SK-N-SH (cell line): ENCODE data around the gene WLS. TPM values are rescaled to one million over a fixed set of nuclear protein-coding genes. Genes with fewer than 3 reads are reported as not detected.
A peak's percentile ranks its signal among the peaks of the same experiment; 100 is the strongest.
"Not testable (repeated sequence)": the region's sequence is repeated elsewhere in the genome, so short reads cannot be mapped to it uniquely, and the experiment has no call there.

ENCODE experiments used
- CTCF ChIA-PET: fragments of 300-600, 350-600 bp; formaldehyde crosslinking; extraction: SDS; loops from one replicate; lab custom pipeline; 2021; lab: Yijun Ruan, JAX
- POLR2A ChIA-PET: fragments of 350-600 bp; sonication (Branson Sonifier 250); formaldehyde crosslinking; extraction: SDS; loops from one replicate; lab custom pipeline; 2020; ENCODE audit warnings: antibody characterized with exemption, inconsistent platforms; lab: Yijun Ruan, JAX
- DNase-seq: peaks from one replicate; pipeline ENCODE4 v3.0.0; 2012
- H2AFZ ChIP-seq: fragments of 200-600 bp; sonication (generic); 2 replicates; pipeline ENCODE4 v1.8.1; 2016; ENCODE audit warnings: antibody characterized with exemption, mild to moderate bottlenecking, low read depth
- H3F3A ChIP-seq: fragments of 200-600 bp; sonication (generic); replicated peaks from 2 replicates; pipeline ENCODE3; 2016; ENCODE audit warnings: antibody characterized with exemption, mild to moderate bottlenecking; ENCODE audit not compliant: insufficient read depth
- H3K27ac ChIP-seq, 2 experiments: fragments of 200-500 bp in 1 of 2; fragments of 200-600 bp in 1 of 2; sonication (Bioruptor generic) in 1 of 2; sonication (generic), shearing (Covaris generic) in 1 of 2; 2 replicates each; pipeline versions ENCODE4 v1.5.1 to v1.6.1; 2014 to 2016; ENCODE audit warnings: low read depth in 2 of 2, inconsistent platforms in 1 of 2, low read length in 1 of 2, mild to moderate bottlenecking in 1 of 2, mixed read lengths in 1 of 2
- H3K27me3 ChIP-seq: fragments of 200-600 bp; sonication (generic), shearing (Covaris generic); 2 replicates; pipeline ENCODE4 v1.6.1; 2016; ENCODE audit warnings: mixed run types; ENCODE audit not compliant: insufficient read depth
- H3K36me3 ChIP-seq, 2 experiments: fragments of 200-500 bp in 1 of 2; fragments of 200-600 bp in 1 of 2; sonication (Bioruptor generic) in 1 of 2; sonication (generic) in 1 of 2; replicated peaks in 1 of 2; 2 replicates each; pipeline versions ENCODE3 to v1.5.1; 2014 to 2016; ENCODE audit warnings: low read length in 1 of 2, mild to moderate bottlenecking in 1 of 2; ENCODE audit not compliant: insufficient read depth in 2 of 2, control insufficient read depth in 1 of 2
- H3K4me1 ChIP-seq, 2 experiments: fragments of 200-500 bp in 1 of 2; fragments of 200-600 bp in 1 of 2; sonication (Bioruptor generic) in 1 of 2; sonication (generic), shearing (Covaris generic) in 1 of 2; 2 replicates each; pipeline versions ENCODE4 v1.5.1 to v1.6.1; 2014 to 2016; ENCODE audit warnings: low read depth in 1 of 2, low read length in 1 of 2, mixed run types in 1 of 2; ENCODE audit not compliant: insufficient read depth in 2 of 2, control insufficient read depth in 1 of 2
- H3K4me2 ChIP-seq: fragments of 200-600 bp; sonication (generic), shearing (Covaris generic); 2 replicates; pipeline ENCODE4 v1.6.1; 2017; ENCODE audit warnings: mixed run types
- H3K4me3 ChIP-seq, 2 experiments: fragments of 200-500 bp in 1 of 2; fragments of 200-600 bp in 1 of 2; sonication (Bioruptor generic) in 1 of 2; sonication (generic), shearing (Covaris generic) in 1 of 2; 2 replicates each; pipeline versions ENCODE4 v1.5.1 to v1.8.1; 2014 to 2016; ENCODE audit warnings: low read depth in 2 of 2, inconsistent platforms in 1 of 2, low read length in 1 of 2, mild to moderate bottlenecking in 1 of 2, mixed read lengths in 1 of 2, moderate library complexity in 1 of 2
- H3K79me2 ChIP-seq: fragments of 200-600 bp; sonication (generic); 2 replicates; pipeline ENCODE4 v1.8.1; 2017; ENCODE audit warnings: mild to moderate bottlenecking; ENCODE audit not compliant: insufficient read depth
- H3K9ac ChIP-seq: fragments of 200-600 bp; sonication (generic); 2 replicates; pipeline ENCODE4 v1.6.1; 2017; ENCODE audit warnings: mixed run types
- H3K9me2 ChIP-seq: fragments of 200-600 bp; sonication (generic); 2 replicates; pipeline ENCODE4 v1.6.1; 2017; ENCODE audit warnings: mixed run types
- H3K9me3 ChIP-seq: fragments of 200-600 bp; sonication (generic); 2 replicates; pipeline ENCODE4 v1.6.1; 2017; ENCODE audit warnings: mixed run types, mild to moderate bottlenecking, moderate library complexity
- H4K20me1 ChIP-seq: fragments of 200-600 bp; sonication (generic); 2 replicates; pipeline ENCODE4 v1.6.1; 2017; ENCODE audit warnings: mild to moderate bottlenecking, mixed run types; ENCODE audit not compliant: insufficient read depth
- CHD2 ChIP-seq: fragments of 150-350 bp; IDR thresholded peaks from 2 replicates; pipeline ENCODE4 v1.6.1; 2018; ENCODE audit warnings: low read length; ENCODE audit not compliant: partially characterized antibody
- ELF1 ChIP-seq: IDR thresholded peaks from 2 replicates; pipeline ENCODE4 v1.4.0; 2012
- GABPA ChIP-seq: IDR thresholded peaks from 2 replicates; pipeline ENCODE4 v1.4.0; 2012; ENCODE audit warnings: low read depth, mild to moderate bottlenecking
- JUND ChIP-seq: IDR thresholded peaks from 2 replicates; pipeline ENCODE4 v1.4.0; 2012
- MXI1 ChIP-seq: IDR thresholded peaks from 2 replicates; pipeline ENCODE4 v1.6.1; 2012; ENCODE audit warnings: mild to moderate bottlenecking, low read depth, low read length, improper control_type of control experiment
- NFIC ChIP-seq: IDR thresholded peaks from 2 replicates; pipeline ENCODE4 v1.4.0; 2012; ENCODE audit warnings: borderline replicate concordance
- NRF1 ChIP-seq: IDR thresholded peaks from 2 replicates; pipeline ENCODE4 v1.6.1; 2012; ENCODE audit warnings: low read depth, mild to moderate bottlenecking, low read length
- RAD21 ChIP-seq: IDR thresholded peaks from 2 replicates; pipeline ENCODE4 v1.6.1; 2012; ENCODE audit warnings: mild to moderate bottlenecking, low read length
- RFX5 ChIP-seq: IDR thresholded peaks from 2 replicates; pipeline ENCODE4 v1.6.1; 2012; ENCODE audit warnings: mild to moderate bottlenecking, improper control_type of control experiment, low read length
- TCF12 ChIP-seq: IDR thresholded peaks from 2 replicates; pipeline ENCODE4 v1.4.0; 2012
- whole genome bisulfite sequencing: methylation state at CpG from one replicate; pipeline ENCODE4 v1.1.6; 2017; ENCODE audit warnings: low lambda C conversion rate; 5-methylcytosine and 5-hydroxymethylcytosine counted together
- polyA plus RNA-seq, 3 experiments: library from polyadenylated mRNA; depleted of rRNA; stranded (reverse); fragments of >200 nt; gene quantifications; 2 replicates each; pipeline ENCODE4 v1.2.3, GENCODE V29; 2012
- TF ChIP-seq, protein P1 (sequence below): IDR thresholded peaks from 2 replicates; pipeline ENCODE4 v1.6.1; 2012; ENCODE audit warnings: mild to moderate bottlenecking, low read depth, low read length, moderate library complexity
- TF ChIP-seq, protein P2 (sequence below): IDR thresholded peaks from 2 replicates; pipeline ENCODE4; 2012
- TF ChIP-seq, protein P3 (sequence below): fragments of 150-350 bp; IDR thresholded peaks from 2 replicates; pipeline ENCODE4 v1.6.1; 2016; ENCODE audit warnings: mild to moderate bottlenecking, low read depth, low read length
- TF ChIP-seq, protein P4 (sequence below): IDR thresholded peaks from 2 replicates; pipeline ENCODE4 v1.4.0; 2012; ENCODE audit warnings: low read depth
- TF ChIP-seq, protein P5 (sequence below): fragments of 200-600 bp; sonication (generic); IDR thresholded peaks from 2 replicates; pipeline ENCODE4 v1.6.1; 2017; ENCODE audit warnings: antibody characterized with exemption, mild to moderate bottlenecking, moderate library complexity

The WLS gene
- polyA plus RNA-seq, 1 of the 3 experiments (the other 2 are of a cell fraction) = 69.0 TPM

DNA sequence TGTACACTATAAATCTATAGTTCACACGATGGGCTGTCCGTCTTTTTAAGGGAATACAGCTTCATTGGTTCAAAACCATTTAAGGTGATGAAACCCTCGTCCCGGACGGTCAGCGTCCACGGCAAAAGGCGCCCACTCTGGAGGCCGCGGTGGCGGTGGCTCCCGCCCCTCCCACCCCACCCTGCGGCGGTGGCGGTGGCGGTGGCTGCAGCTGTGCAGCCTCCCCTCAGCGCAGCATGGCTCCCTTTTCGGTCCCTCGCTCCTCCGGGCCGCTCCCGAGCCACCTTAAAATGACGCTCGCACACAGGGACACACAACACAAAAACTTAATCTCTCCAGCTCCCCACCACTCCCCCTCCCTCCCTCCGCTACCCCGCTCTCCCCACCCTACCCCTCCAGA lies 69.1 kb downstream of the WLS start:
- ChIA-PET CTCF (no interaction called here), POLR2A (no interaction called here)
- 97% methylated on average over 26 of the region's 26 CpGs for WGBS
- Histone ChIP-seq H3K4me1 (no peaks in the 10 kb centered on the region; a peak in 1 of 4 replicates), H3K9me2 (no peaks in the 10 kb centered on the region), H3K4me3 (no peak overlapping the region), H3K9ac (no peak overlapping the region), H3F3A (no peaks in the 10 kb centered on the region), H4K20me1 (no peaks in the 10 kb centered on the region), H3K79me2 (no peaks in the 10 kb centered on the region), H3K27me3 (no peaks in the 10 kb centered on the region), H2AFZ (no peak overlapping the region)
- DNase-seq = no peak
- TF ChIP-seq MXI1 (no peak), GABPA (no peak), NFIC (no peak), ELF1 (no peak), TCF12 (no peak), NRF1 (no peak), JUND (no peak), CHD2 (no peak), RFX5 (no peak)
- TF ChIP-seq, protein P1, sequence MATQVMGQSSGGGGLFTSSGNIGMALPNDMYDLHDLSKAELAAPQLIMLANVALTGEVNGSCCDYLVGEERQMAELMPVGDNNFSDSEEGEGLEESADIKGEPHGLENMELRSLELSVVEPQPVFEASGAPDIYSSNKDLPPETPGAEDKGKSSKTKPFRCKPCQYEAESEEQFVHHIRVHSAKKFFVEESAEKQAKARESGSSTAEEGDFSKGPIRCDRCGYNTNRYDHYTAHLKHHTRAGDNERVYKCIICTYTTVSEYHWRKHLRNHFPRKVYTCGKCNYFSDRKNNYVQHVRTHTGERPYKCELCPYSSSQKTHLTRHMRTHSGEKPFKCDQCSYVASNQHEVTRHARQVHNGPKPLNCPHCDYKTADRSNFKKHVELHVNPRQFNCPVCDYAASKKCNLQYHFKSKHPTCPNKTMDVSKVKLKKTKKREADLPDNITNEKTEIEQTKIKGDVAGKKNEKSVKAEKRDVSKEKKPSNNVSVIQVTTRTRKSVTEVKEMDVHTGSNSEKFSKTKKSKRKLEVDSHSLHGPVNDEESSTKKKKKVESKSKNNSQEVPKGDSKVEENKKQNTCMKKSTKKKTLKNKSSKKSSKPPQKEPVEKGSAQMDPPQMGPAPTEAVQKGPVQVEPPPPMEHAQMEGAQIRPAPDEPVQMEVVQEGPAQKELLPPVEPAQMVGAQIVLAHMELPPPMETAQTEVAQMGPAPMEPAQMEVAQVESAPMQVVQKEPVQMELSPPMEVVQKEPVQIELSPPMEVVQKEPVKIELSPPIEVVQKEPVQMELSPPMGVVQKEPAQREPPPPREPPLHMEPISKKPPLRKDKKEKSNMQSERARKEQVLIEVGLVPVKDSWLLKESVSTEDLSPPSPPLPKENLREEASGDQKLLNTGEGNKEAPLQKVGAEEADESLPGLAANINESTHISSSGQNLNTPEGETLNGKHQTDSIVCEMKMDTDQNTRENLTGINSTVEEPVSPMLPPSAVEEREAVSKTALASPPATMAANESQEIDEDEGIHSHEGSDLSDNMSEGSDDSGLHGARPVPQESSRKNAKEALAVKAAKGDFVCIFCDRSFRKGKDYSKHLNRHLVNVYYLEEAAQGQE = no peak
- TF ChIP-seq, protein P2, sequence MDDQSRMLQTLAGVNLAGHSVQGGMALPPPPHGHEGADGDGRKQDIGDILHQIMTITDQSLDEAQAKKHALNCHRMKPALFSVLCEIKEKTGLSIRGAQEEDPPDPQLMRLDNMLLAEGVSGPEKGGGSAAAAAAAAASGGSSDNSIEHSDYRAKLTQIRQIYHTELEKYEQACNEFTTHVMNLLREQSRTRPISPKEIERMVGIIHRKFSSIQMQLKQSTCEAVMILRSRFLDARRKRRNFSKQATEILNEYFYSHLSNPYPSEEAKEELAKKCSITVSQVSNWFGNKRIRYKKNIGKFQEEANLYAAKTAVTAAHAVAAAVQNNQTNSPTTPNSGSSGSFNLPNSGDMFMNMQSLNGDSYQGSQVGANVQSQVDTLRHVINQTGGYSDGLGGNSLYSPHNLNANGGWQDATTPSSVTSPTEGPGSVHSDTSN = no peak
- TF ChIP-seq, protein P3, sequence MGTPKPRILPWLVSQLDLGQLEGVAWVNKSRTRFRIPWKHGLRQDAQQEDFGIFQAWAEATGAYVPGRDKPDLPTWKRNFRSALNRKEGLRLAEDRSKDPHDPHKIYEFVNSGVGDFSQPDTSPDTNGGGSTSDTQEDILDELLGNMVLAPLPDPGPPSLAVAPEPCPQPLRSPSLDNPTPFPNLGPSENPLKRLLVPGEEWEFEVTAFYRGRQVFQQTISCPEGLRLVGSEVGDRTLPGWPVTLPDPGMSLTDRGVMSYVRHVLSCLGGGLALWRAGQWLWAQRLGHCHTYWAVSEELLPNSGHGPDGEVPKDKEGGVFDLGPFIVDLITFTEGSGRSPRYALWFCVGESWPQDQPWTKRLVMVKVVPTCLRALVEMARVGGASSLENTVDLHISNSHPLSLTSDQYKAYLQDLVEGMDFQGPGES = no peak
- TF ChIP-seq, protein P4, sequence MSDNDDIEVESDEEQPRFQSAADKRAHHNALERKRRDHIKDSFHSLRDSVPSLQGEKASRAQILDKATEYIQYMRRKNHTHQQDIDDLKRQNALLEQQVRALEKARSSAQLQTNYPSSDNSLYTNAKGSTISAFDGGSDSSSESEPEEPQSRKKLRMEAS = no peak
- TF ChIP-seq, all 33 proteins: peak for 0
- no peaks in the 10 kb centered on the region for H3K9me3 ChIP-seq
- peaks cover 14 to 17% of the 10 kb centered on the region in 2 experiments for H3K36me3 ChIP-seq
- H3K4me2 ChIP-seq = no peak overlapping the region
- H3K27ac ChIP-seq = no peak overlapping the region

DNA sequence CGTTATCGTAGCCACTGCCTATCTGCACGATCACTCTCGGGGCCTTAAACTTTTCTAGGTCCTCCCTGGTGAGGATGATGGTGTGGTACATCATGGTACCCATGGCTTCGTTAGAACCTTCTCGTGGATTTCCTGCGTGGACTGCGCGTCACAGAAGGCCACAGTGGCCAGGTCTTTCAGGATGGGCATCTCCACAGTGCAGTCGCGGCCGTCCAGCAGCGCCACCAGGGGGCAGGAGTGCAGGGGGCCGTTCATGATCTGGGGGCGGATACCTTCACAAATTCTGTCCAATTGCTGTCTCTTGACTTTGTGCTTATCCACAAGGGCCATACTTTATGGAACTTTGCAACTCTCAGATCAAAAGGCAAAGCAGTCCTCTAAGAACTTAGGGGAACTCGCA lies 69.6 kb downstream of the WLS start:
- whole genome bisulfite sequencing = 95% methylated on average over 10 of the region's 16 CpGs
- Histone ChIP-seq H3K9me2 (no peaks in the 10 kb centered on the region), H3K9ac (no peak overlapping the region), H3K36me3 (peaks cover 17 to 22% of the 10 kb centered on the region in 2 experiments), H3K4me1 (no peaks in the 10 kb centered on the region), H3F3A (no peaks in the 10 kb centered on the region), H3K27me3 (no peaks in the 10 kb centered on the region), H3K4me3 (no peak overlapping the region), H3K79me2 (no peaks in the 10 kb centered on the region), H4K20me1 (no peaks in the 10 kb centered on the region), H3K27ac (no peak overlapping the region), H3K4me2 (no peak overlapping the region), H3K9me3 (no peaks in the 10 kb centered on the region), H2AFZ (no peak overlapping the region)
- TF ChIP-seq RAD21 = no peak
- TF ChIP-seq, protein P5, sequence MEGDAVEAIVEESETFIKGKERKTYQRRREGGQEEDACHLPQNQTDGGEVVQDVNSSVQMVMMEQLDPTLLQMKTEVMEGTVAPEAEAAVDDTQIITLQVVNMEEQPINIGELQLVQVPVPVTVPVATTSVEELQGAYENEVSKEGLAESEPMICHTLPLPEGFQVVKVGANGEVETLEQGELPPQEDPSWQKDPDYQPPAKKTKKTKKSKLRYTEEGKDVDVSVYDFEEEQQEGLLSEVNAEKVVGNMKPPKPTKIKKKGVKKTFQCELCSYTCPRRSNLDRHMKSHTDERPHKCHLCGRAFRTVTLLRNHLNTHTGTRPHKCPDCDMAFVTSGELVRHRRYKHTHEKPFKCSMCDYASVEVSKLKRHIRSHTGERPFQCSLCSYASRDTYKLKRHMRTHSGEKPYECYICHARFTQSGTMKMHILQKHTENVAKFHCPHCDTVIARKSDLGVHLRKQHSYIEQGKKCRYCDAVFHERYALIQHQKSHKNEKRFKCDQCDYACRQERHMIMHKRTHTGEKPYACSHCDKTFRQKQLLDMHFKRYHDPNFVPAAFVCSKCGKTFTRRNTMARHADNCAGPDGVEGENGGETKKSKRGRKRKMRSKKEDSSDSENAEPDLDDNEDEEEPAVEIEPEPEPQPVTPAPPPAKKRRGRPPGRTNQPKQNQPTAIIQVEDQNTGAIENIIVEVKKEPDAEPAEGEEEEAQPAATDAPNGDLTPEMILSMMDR = peak; percentile 40
- POLR2A ChIA-PET = no interaction called here
- CTCF ChIA-PET = no interaction called here
- DNase-seq = no peak

DNA sequence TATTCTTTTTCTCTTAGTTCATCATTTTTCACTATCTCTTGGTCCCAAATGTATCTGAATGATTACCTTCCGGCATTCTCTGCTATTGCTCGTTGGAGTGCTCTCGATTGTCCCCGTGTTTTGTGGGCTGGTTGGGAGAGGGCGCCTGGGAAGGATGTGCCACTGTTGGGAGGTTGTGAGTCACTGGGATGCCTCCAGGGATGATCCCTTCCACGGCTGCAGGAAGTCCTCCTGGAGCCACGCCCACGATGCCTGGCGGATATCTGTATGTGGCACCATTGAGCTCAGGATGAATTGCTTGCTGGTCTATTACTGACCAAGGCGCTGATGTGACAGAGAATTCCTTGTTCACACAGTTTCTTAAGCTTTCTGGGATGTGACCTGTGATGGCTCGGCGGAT lies 70.7 kb downstream of the WLS start:
- H3K27me3 ChIP-seq, H4K20me1 ChIP-seq, H3K79me2 ChIP-seq, H3K4me2 ChIP-seq, H3K9me3 ChIP-seq, H3K4me1 ChIP-seq, H3F3A ChIP-seq, H3K9me2 ChIP-seq, H3K4me3 ChIP-seq, H2AFZ ChIP-seq, POLR2A ChIA-PET, CTCF ChIA-PET, H3K9ac ChIP-seq, H3K27ac ChIP-seq, DNase-seq: not testable (repeated sequence)
- H3K36me3 ChIP-seq = peaks cover 17 to 22% of the 10 kb centered on the region in 2 experiments
- 86% methylated on average over 9 of the region's 12 CpGs for WGBS
